ENCODE data around the gene CACNA2D3.

The CACNA2D3 gene

GRCh38 chr3:54800478-54800877, 678.1 kb downstream of the CACNA2D3 start:
- no peak for DNase-seq (ENCODE audit: low read depth)

- DNase-seq (ENCODE audit: low read depth), result no peak
Measured at GRCh38 chr3:54801977-54802376, 679.6 kb downstream of the CACNA2D3 start.

- no peak for DNase-seq (ENCODE audit: low read depth)
Measured at GRCh38 chr3:54810401-54810800, 688.0 kb downstream of the CACNA2D3 start.

- no peak for DNase-seq (ENCODE audit: low read depth)
Measured at GRCh38 chr3:54814224-54814623, 691.9 kb downstream of the CACNA2D3 start.

- no peak for DNase-seq (ENCODE audit: low read depth)
Measured at GRCh38 chr3:54817628-54818027, 695.3 kb downstream of the CACNA2D3 start.

- DNase-seq (ENCODE audit: low read depth), result no peak
Measured at GRCh38 chr3:54818486-54818885, 696.1 kb downstream of the CACNA2D3 start.

GRCh38 chr3:54818942-54819341, 696.6 kb downstream of the CACNA2D3 start:
- DNase-seq (ENCODE audit: low read depth), result no peak

GRCh38 chr3:54819946-54820345, 697.6 kb downstream of the CACNA2D3 start:
- no peak for DNase-seq (ENCODE audit: low read depth)

GRCh38 chr3:54822206-54822605, 699.9 kb downstream of the CACNA2D3 start:
- no peak for DNase-seq (ENCODE audit: low read depth)

GRCh38 chr3:54826251-54826691, 703.9 kb downstream of the CACNA2D3 start:
- no peak for DNase-seq (ENCODE audit: low read depth)

- DNase-seq (ENCODE audit: low read depth), result no peak
Measured at GRCh38 chr3:54827056-54827687, 704.8 kb downstream of the CACNA2D3 start.

GRCh38 chr3:54827776-54828175, 705.4 kb downstream of the CACNA2D3 start:
- no peak for DNase-seq (ENCODE audit: low read depth)

- DNase-seq (ENCODE audit: low read depth), result no peak
Measured at GRCh38 chr3:54830658-54831057, 708.3 kb downstream of the CACNA2D3 start.

GRCh38 chr3:54831112-54831511, 708.8 kb downstream of the CACNA2D3 start:
- no peak for DNase-seq (ENCODE audit: low read depth)

GRCh38 chr3:54832876-54833275, 710.5 kb downstream of the CACNA2D3 start:
- no peak for DNase-seq (ENCODE audit: low read depth)

GRCh38 chr3:54835701-54836100, 713.3 kb downstream of the CACNA2D3 start:
- DNase-seq (ENCODE audit: low read depth), result no peak

- DNase-seq (ENCODE audit: low read depth), result no peak
Measured at GRCh38 chr3:54836871-54837270, 714.5 kb downstream of the CACNA2D3 start.

GRCh38 chr3:54837964-54838363, 715.6 kb downstream of the CACNA2D3 start:
- DNase-seq (ENCODE audit: low read depth), result no peak

- DNase-seq (ENCODE audit: low read depth), result no peak
Measured at GRCh38 chr3:54841471-54841870, 719.1 kb downstream of the CACNA2D3 start.

- DNase-seq (ENCODE audit: low read depth), result no peak
Measured at GRCh38 chr3:54843352-54843751, 721.0 kb downstream of the CACNA2D3 start.

- no peak for DNase-seq (ENCODE audit: low read depth)
Measured at GRCh38 chr3:54844211-54844610, 721.9 kb downstream of the CACNA2D3 start.

- no peak for DNase-seq (ENCODE audit: low read depth)
Measured at GRCh38 chr3:54845011-54845410, 722.7 kb downstream of the CACNA2D3 start.

- DNase-seq (ENCODE audit: low read depth), result no peak
Measured at GRCh38 chr3:54845551-54845950, 723.2 kb downstream of the CACNA2D3 start.

- DNase-seq (ENCODE audit: low read depth), result no peak
Measured at GRCh38 chr3:54846119-54846518, 723.8 kb downstream of the CACNA2D3 start.
